Memory B cell (primary cell): Measurements from ENCODE around the gene DEPDC1B.
"Not testable (repeated sequence)": the region's sequence is repeated elsewhere in the genome, so short reads cannot be mapped to it uniquely, and the experiment has no call there.

Experiments used
- ATAC-seq: fragments of 150-1000 bp; cut with Tn5 transposase; 2 replicates; pipeline ENCODE4 v1.10.0; 2021; ENCODE audit warnings: low read depth, mild to moderate bottlenecking, moderate library complexity
- DNase-seq, 2 donors: peaks; one replicate each; pipeline ENCODE4 v3.0.0; 2022; ENCODE audit warnings: low spot score in 2 of 2
- H3K27ac Mint-ChIP-seq: one replicate; pipeline ENCODE4 v1.8.0; 2022; ENCODE audit warnings: mild to moderate bottlenecking, moderate library complexity, mixed read lengths
- H3K27me3 Mint-ChIP-seq: one replicate; pipeline ENCODE4 v1.8.0; 2022; ENCODE audit warnings: mixed read lengths
- H3K36me3 Mint-ChIP-seq: one replicate; pipeline ENCODE4 v1.8.0; 2022; ENCODE audit warnings: mild to moderate bottlenecking, mixed read lengths
- H3K4me1 Mint-ChIP-seq: one replicate; pipeline ENCODE4 v1.8.0; 2022; ENCODE audit warnings: mixed read lengths
- H3K4me3 Mint-ChIP-seq: one replicate; pipeline ENCODE4 v1.8.0; 2022; ENCODE audit warnings: mild to moderate bottlenecking, moderate library complexity, mixed read lengths
- H3K9me3 Mint-ChIP-seq: one replicate; pipeline ENCODE4 v1.8.0; 2022; ENCODE audit warnings: mixed read lengths

DEPDC1B gene

GRCh38 chr5:60682007-60682406 lies 18.0 kb downstream of the DEPDC1B start:
- not testable (repeated sequence) for DNase-seq, H3K4me1 Mint-ChIP-seq, H3K4me3 Mint-ChIP-seq, ATAC-seq, H3K36me3 Mint-ChIP-seq, H3K9me3 Mint-ChIP-seq, H3K27me3 Mint-ChIP-seq, H3K27ac Mint-ChIP-seq

DNA sequence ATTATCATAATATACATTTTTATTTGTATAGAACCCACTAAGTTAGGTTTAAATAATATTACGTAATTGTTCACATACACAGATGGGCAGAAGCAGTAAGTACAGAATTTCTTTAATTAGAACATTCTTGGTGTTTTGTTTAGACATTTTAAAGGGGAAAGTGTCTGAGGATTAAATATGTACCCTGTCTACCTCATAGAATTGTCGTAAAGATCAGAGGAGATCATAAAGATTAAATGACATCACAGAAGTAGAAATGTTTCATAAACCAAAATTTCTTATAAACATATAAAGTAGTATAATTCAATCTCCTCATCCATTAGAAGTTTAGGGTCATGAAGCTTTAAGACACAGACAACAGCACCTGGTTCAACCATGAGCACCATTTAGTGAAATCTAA lies 20.1 kb downstream of the DEPDC1B start:
- peaks cover 4% of the 10 kb centered on the region for H3K4me1 Mint-ChIP-seq
- H3K4me3 Mint-ChIP-seq: no peak overlapping the region
- no peaks in the 10 kb centered on the region for H3K27me3 Mint-ChIP-seq
- ATAC-seq (no peak), DNase-seq (no peak)
- H3K9me3 Mint-ChIP-seq: peaks cover 2% of the 10 kb centered on the region
- no peak overlapping the region for H3K27ac Mint-ChIP-seq
- no peaks in the 10 kb centered on the region for H3K36me3 Mint-ChIP-seq

- ATAC-seq (peak; percentile 51), DNase-seq (no peak)
- H3K9me3 Mint-ChIP-seq: peaks cover 2% of the 10 kb centered on the region
- H3K27me3 Mint-ChIP-seq: no peaks in the 10 kb centered on the region
- H3K36me3 Mint-ChIP-seq: no peaks in the 10 kb centered on the region
- H3K4me1 Mint-ChIP-seq: no peaks in the 10 kb centered on the region
- peak overlapping the region; percentile 45 for H3K27ac Mint-ChIP-seq
- H3K4me3 Mint-ChIP-seq: no peak overlapping the region
These were observed 21.9 kb downstream of the DEPDC1B start for GRCh38 chr5:60677850-60678664.

GRCh38 chr5:60675286-60675685 lies 24.7 kb downstream of the DEPDC1B start:
- ATAC-seq (no peak), DNase-seq (no peak)
- H3K27ac Mint-ChIP-seq: no peak overlapping the region
- H3K4me1 Mint-ChIP-seq: no peaks in the 10 kb centered on the region
- no peaks in the 10 kb centered on the region for H3K9me3 Mint-ChIP-seq
- H3K27me3 Mint-ChIP-seq: no peaks in the 10 kb centered on the region
- H3K36me3 Mint-ChIP-seq: no peaks in the 10 kb centered on the region
- H3K4me3 Mint-ChIP-seq: no peak overlapping the region

DNA sequence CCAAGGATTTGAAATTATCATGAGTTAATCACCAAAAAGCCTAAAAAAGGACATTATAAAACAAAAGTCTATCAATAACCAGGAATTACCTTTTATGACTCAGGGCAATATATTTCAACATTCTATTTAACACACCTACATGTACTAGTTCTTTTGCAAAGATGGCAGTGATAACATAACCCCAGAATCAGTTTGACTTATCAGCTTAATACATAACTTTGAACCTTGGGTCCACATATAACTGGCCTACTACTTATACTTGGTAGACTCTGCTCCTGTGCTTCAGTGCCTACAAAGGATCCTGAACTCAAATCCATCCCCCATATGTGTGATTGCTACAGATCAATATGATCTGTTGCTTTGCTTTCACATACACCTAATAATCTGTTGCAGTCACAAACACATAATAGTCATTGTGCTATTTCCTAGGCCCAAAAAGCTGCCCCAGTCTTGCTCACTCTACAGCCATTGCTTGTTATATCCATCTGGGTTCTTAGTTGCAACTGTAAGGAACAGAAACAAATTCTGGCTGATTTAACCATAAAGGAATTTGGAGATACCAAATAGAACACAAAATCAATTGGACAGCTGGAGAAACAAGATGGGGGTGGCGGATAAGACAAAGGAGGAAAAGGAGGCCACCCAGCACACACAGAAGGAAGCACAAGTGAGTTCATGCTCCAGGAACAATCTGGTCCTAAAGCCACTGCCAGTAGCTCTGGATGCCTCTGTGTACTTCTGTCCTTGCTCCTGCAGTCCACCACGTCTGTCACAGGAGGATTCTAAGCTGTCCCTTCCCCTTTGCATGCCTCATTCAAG lies 25.5 kb downstream of the DEPDC1B start:
- DNase-seq (no peak), ATAC-seq (no peak)
- H3K27me3 Mint-ChIP-seq: no peaks in the 10 kb centered on the region
- no peak overlapping the region for H3K27ac Mint-ChIP-seq
- H3K4me3 Mint-ChIP-seq: no peak overlapping the region
- no peaks in the 10 kb centered on the region for H3K9me3 Mint-ChIP-seq
- no peaks in the 10 kb centered on the region for H3K36me3 Mint-ChIP-seq
- no peaks in the 10 kb centered on the region for H3K4me1 Mint-ChIP-seq

- Mint-ChIP-seq H3K4me1 (no peaks in the 10 kb centered on the region), H3K27me3 (no peaks in the 10 kb centered on the region), H3K36me3 (no peaks in the 10 kb centered on the region), H3K4me3 (no peak overlapping the region), H3K9me3 (no peaks in the 10 kb centered on the region), H3K27ac (no peak overlapping the region)
- DNase-seq: no peak
- no peak for ATAC-seq
These were observed 26.6 kb downstream of the DEPDC1B start for GRCh38 chr5:60673334-60673733.

- DNase-seq (no peak), ATAC-seq (no peak)
- no peaks in the 10 kb centered on the region for H3K9me3 Mint-ChIP-seq
- no peak overlapping the region for H3K4me3 Mint-ChIP-seq
- H3K27me3 Mint-ChIP-seq: no peaks in the 10 kb centered on the region
- H3K27ac Mint-ChIP-seq: no peak overlapping the region
- no peaks in the 10 kb centered on the region for H3K4me1 Mint-ChIP-seq
- H3K36me3 Mint-ChIP-seq: no peaks in the 10 kb centered on the region
These were observed 27.2 kb downstream of the DEPDC1B start for GRCh38 chr5:60672693-60673264.

GRCh38 chr5:60671899-60672692 lies 27.9 kb downstream of the DEPDC1B start:
- no peaks in the 10 kb centered on the region for H3K9me3 Mint-ChIP-seq
- ATAC-seq: no peak
- no peaks in the 10 kb centered on the region for H3K27me3 Mint-ChIP-seq

DNA sequence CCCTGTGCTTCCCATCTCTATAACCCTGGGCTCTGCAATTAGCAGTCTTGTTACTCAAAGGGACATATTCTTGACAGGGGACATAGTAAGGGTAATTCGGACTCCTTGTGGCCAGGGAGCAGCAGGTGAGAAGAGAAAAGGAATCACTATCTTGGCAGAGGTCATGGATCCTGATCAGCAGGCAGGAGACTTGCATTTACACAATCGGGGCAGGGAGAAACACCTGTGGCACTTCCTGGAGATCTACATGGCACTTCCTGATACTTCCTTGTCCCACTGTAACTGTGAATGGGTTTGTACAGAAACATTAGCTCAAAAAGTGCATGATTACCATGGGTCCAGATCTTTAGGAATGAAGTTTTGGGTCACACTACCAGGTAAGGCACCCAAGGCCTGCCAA lies 29.2 kb downstream of the DEPDC1B start:
- Mint-ChIP-seq H3K36me3 (no peaks in the 10 kb centered on the region), H3K27ac (no peak overlapping the region), H3K27me3 (no peaks in the 10 kb centered on the region), H3K4me3 (no peak overlapping the region), H3K4me1 (no peaks in the 10 kb centered on the region), H3K9me3 (no peaks in the 10 kb centered on the region)
- DNase-seq: no peak
- ATAC-seq: no peak

More at GRCh38 chr5:60671899-60672692, 27.9 kb downstream of the DEPDC1B start:
- Mint-ChIP-seq H3K36me3 (no peaks in the 10 kb centered on the region), H3K27ac (no peak overlapping the region), H3K4me3 (no peak overlapping the region), H3K4me1 (no peaks in the 10 kb centered on the region)
- DNase-seq: no peak

DNA sequence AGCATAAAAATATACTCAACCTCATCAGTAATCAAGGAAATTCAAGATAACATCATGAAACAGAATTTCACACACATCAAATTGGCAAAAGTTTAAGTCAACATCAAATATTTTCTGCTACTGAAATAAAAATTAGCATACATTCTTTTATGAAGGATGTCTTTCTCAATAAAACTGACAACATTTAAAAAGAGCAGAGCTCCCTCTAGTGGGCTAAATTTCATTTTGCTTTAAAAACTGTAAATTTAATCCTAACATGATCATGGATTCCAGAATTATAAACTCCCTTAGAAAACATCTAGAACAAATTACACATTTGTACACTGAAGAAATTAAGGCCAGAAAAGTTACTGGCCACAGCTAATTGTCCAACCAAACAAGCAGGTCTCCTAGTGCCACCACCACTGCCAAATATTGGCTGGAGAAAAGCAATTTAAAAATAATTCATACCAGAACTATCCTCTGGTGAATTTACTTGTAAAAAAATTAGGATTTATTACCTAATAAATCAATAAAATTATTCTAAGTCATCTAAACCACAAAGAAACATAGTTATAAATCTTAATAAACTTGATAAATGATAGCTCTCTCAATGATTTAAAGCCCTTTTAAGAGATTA lies 31.2 kb downstream of the DEPDC1B start:
- Mint-ChIP-seq H3K36me3 (no peaks in the 10 kb centered on the region), H3K27ac (no peak overlapping the region), H3K27me3 (no peaks in the 10 kb centered on the region), H3K4me1 (no peaks in the 10 kb centered on the region), H3K9me3 (no peaks in the 10 kb centered on the region), H3K4me3 (no peak overlapping the region)
- ATAC-seq (no peak), DNase-seq (peak in 1 of 2 donors; percentile 25)

GRCh38 chr5:60651872-60652620 lies 47.9 kb downstream of the DEPDC1B start:
- H3K36me3 Mint-ChIP-seq: no peaks in the 10 kb centered on the region
- DNase-seq (no peak), ATAC-seq (no peak)
- H3K27ac Mint-ChIP-seq: no peak overlapping the region
- no peak overlapping the region for H3K4me3 Mint-ChIP-seq
- no peaks in the 10 kb centered on the region for H3K9me3 Mint-ChIP-seq
- H3K4me1 Mint-ChIP-seq: peaks cover 2% of the 10 kb centered on the region
- no peaks in the 10 kb centered on the region for H3K27me3 Mint-ChIP-seq

GRCh38 chr5:60649288-60649917 lies 50.6 kb downstream of the DEPDC1B start:
- Mint-ChIP-seq H3K27ac (no peak overlapping the region), H3K36me3 (no peaks in the 10 kb centered on the region), H3K4me1 (peaks cover 2% of the 10 kb centered on the region), H3K9me3 (no peaks in the 10 kb centered on the region), H3K4me3 (no peak overlapping the region), H3K27me3 (no peaks in the 10 kb centered on the region)
- DNase-seq (peak in 1 of 2 donors; percentile 37), ATAC-seq (peak; percentile 77)
